Hypothalamus (tissue), 51 donors: Measurements from ENCODE around the gene CACNG5.

Source experiments
- DNase-seq, 51 donors: peaks; one replicate each; lab custom pipeline; 2025; lab: John Stamatoyannopoulos, UW

CACNG5 gene

GRCh38 chr17:66834919-66835454 lies at the start of gene CACNG5:
Gene CACNG5, plus strand, starts transcription at chr17:66835117. Its CDS starts 42,216 bp downstream, at chr17:66877333.
- DNase-seq, result peak in 1 of 51 donors; percentile 12

DNA sequence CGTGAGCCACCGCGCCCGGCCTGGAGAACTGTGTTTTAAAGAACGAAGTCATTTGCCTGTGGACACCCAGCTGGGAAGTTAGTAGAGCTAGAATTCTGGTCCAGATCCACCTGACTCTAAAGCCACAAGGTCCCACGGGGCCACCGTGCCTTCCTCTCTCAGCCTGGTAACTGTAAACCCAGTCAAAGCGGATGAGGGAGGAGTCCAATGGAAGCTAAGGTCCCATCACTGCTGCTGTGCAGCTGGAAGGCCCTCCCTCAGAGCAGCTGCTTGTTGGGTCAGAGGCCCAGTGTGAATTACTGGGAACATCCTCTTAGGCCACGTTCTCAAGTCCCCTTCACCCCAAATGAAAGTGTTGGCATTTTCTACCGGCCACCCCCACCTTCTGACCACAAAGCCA lies 48.8 kb upstream of the CACNG5 start:
- DNase-seq, result no peak

GRCh38 chr17:66787914-66788313 lies 47.0 kb upstream of the CACNG5 start:
- DNase-seq, result no peak

DNA sequence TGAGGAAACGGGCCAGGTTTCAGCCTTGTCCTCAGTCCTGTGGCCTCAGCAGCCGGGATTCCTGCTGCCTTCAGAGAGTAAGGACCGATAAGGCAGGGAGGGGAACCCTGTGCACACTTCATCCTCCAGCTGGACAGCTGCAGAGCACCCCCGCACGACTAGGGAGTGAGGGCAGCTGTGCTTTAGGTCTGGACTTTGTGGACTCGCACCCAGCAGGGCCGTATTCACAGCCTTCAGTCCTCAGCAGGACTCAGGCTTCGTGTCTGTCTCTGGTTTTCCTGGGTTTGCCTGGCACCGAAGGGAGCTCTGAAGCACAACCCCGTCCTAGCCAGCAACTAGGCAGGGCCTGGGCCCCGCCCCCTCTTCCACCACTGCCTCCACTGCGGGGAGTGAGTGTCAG lies 45.8 kb upstream of the CACNG5 start:
- DNase-seq, result no peak

DNA sequence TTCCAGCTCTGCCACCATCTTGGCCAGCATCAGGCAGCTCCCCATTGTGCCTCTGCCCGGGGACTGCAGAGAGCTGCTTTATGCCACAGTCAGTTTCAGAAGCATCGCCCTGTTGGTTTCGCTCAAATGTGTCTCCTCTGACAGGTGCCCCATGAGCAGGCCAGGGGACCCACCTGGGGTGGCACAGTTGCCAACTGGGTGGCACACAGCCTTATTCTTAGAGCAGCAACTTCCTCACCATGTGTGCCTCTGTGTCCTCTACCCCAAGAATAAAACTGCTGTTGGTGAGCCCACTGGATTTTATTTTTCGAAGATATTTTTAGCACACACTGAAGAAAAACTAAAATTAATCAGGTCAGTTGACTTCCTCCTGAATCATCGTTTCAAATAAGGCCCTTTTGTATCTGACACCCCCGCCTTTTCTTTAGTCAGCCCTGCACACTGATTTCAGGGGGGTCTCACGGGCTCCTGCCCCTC lies 44.9 kb upstream of the CACNG5 start:
- DNase-seq, result peak in 2 of 51 donors; percentile 6 to 13

DNA sequence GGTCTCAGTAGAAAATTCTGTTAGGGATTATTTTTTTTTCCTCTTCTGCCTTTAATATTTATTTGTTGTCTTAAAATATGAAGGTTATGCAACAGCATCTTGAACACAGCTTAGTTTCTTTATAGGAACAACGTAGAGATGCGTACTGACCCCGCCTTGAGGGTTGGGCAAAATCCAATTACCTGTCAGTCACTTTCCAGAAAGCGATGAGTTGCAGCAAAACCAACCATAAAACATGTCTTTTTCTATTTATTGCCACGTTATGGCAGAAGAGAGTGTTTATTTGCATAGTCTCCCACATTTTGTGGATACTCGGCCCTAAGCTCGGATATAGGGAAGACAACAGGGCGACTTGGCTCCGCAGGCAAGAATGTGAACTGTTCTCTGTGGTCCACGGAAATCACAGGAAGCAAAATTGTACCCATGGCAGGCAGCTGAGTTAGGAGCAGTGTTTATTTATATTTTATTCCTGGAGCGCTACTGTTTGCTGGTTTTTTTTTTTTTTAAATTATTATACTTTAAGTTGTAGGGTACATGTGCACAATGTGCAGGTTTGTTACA lies 44.3 kb upstream of the CACNG5 start:
- no peak for DNase-seq

DNA sequence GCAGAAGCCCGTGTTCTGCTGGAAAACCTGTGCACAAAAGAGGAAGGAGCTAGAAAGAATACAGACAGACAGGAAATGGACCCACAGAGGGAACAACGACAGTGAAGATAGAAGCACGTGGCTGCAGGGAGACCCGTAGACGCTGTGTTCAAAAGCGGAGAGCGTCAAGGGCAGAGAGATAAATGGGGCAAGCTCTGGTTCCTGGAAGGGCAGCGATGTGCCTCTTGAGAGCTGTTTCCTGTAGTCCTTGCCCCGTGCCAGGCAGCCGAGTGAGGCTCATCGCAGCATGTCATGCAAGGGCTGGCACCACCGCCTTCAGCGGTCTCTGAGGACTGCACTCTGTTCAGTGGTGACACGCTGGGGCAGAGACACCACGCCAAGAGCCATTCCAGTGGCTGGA lies 43.6 kb upstream of the CACNG5 start:
- peak in 28 of 51 donors; percentile 15 to 76 (median 32) for DNase-seq

DNA sequence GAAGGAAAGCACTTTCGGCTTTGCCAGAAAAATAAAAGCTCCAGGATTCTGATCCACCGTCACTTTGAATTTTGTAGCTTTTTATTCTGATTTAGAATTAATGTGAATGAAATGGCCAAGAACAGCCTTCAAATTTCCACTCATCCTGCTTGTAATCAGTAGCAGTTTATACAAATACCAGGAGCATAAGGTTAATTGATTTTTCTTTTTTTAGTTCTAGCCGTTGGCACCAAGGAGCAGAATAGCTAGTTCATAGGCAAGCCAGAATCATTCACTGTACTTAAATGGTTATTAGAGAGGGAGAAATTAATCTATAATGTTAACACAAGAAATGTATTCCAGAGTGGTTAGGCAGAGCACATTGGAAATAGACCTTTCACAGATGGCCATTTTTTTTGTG lies 41.1 kb upstream of the CACNG5 start:
- DNase-seq, result no peak

DNA sequence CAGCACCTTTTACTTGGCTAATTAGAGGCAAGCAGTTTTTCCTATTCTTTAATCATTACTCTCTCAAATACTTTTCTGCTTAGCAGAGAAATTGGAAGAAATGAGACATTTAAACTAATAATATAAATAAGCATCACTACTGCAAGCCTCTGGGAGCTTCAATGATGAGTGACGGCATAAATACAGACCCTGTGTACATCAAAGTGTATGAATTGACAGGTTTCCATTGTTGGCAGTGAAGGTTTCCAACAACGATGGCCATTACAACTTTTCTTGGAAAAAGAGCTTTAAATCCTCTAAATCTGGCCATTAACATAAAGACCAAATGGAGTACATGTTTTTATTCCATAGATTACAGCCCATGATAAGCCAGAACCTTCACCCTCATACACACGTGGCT lies 39.4 kb upstream of the CACNG5 start:
- no peak for DNase-seq

DNA sequence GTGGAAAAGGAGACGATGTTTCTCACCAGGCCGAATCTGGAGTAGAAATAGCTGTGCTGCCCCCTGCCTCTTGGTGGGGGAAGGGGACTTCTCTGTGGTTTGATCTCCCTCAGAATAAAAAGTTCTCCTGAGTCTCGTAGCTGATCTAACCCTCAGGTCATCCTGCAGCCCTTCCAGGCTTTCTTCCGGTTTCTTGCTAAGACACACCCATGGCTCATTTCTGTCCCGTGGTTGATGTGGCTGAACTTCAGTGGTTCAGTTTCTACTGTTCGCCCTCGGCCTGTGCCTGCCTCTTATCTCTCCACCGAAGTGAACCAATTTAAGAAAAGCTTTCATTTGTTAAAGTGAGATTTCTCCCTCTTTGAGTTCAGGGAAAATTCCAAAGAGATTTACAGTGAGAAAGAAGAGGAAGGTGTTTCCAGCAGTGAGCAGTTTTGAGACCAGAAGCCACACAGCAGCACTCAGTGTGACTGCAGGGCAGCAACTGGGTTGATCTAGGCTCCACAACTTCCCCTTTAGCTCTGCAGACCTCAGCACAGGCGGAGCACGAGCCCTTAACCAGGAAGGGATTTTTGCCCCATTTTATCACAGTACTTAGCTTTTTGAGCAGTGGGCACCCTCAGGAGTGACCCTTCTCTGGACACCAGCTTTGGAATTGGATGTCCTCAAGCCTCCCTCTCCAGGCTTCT lies 34.9 kb upstream of the CACNG5 start:
- DNase-seq, result no peak

DNA sequence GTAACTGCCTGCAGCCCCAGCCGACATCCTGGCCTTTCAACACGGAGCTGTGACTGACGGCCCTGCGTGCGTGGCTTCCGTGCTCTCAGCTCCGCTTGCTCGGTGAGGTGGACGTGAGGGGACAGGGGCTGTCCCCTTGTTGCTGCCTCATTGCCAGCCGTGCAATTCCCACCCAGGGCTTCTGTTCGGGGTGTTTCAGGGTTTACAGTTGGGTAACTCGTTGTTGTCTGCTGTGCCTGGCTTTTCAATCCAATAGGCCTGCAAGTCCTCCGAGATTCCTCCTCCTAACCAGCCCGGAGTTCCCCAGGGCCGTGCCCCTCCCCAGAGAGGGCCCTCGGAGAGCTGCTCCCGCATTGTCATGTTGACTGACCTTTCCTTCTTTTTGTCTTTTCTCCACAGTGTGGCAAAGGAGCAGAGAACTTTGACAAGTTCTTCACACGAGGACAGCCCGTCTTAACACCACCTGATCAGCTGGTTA lies 31.4 kb upstream of the CACNG5 start:
- DNase-seq, result no peak

DNA sequence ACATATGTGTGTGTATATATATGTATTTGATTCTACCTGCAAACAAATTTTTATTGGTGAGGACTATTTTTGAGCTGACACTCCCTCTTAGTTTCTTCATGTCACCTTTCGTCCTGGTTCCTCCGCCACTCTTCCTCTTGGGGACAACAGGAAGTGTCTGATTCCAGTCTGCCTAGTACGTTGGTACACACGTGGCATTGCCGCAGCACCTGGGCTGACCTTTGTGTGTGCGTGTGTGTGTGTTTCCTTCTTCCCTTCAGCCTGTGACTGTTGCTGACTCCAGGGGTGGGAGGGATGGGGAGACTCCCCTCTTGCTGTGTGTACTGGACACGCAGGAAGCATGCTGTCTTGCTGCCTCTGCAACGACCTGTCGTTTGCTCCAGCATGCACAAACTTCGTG lies 29.4 kb upstream of the CACNG5 start:
- no peak for DNase-seq

GRCh38 chr17:66807182-66807581 lies 27.7 kb upstream of the CACNG5 start:
- DNase-seq, result no peak

GRCh38 chr17:66809408-66809807 lies 25.5 kb upstream of the CACNG5 start:
- DNase-seq, result no peak

GRCh38 chr17:66810951-66811682 lies 23.8 kb upstream of the CACNG5 start:
- no peak for DNase-seq

- no peak for DNase-seq
Observed at GRCh38 chr17:66811683-66812054, 23.2 kb upstream of the CACNG5 start.

DNA sequence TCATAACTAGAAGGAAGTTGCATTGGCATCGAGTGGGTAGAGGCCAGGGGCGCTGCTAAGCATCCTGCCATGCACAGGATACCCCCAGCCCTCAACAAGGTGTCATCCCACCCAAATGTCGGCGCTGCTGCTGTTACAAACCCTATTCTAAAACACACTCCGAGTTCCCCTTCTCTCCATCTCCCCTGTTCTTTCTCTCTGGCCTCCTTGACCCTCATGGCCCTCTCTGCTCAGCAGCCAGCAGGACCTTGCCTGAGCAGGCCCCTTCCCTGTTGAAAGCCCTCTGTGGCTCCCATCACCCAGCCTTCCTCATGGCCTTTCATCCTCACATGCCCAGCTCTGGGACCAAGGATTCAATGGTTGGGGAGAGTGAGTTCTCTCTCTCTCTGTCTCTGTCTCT lies 22.3 kb upstream of the CACNG5 start:
- DNase-seq, result no peak

DNA sequence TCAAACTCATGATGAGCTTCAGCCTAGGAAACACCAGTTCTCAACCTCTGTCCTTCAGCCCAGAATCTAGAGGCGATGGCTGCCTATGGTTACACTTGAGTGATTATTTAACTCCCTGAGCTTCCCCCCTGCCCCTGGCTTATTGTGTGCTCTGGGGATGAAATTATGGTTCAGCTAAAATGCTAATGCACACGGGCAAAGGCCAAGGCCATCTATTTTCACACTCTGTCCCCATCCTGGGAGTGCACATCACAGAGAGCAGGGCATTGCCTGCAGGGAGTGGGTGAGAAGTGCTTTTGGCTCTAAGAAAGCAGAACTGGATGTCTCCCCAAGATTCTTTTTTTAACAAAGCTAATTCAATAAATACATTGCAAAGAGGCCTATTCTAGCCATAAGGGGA lies 21.6 kb upstream of the CACNG5 start:
- DNase-seq, result no peak

DNA sequence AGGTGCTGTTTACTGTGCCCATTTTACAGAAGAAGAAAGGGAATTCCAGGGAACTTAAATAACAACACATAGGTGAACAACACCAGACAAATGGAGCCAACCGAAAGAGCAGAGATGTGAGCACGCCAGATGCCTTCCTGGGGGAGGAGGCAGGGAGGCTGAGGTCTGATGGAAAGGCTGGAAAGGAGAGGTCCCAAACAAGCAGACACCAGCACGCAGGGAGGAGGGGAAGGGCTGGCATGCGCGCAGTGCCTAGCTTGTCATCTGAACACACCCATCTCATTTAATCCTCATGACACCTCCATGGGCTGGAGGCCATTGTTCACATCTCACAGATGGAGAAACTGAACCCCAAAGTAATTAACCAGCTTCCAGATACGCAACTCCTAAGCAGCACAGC lies 20.9 kb upstream of the CACNG5 start:
- no peak for DNase-seq

DNA sequence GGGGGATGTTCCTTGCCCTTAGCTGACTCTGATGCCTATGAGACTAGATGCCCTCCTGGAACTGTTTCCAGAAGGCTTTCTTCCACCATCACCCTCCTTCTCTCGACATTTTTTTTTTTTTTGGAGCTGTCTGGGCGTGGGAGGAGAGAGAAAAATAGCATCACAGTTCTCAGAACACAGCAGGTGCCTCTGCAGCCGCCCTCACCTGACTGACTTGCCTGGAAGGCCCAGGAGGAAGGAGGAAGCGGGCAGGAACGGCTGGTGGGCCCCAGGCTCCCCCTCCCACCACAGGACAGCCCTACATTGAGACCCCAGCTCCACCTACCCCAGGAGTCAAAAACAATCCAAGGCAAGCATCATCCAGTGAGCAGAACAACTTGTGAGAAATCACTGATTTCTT lies 20.3 kb upstream of the CACNG5 start:
- DNase-seq, result no peak

GRCh38 chr17:66817750-66818149 lies 17.2 kb upstream of the CACNG5 start:
- no peak for DNase-seq

DNA sequence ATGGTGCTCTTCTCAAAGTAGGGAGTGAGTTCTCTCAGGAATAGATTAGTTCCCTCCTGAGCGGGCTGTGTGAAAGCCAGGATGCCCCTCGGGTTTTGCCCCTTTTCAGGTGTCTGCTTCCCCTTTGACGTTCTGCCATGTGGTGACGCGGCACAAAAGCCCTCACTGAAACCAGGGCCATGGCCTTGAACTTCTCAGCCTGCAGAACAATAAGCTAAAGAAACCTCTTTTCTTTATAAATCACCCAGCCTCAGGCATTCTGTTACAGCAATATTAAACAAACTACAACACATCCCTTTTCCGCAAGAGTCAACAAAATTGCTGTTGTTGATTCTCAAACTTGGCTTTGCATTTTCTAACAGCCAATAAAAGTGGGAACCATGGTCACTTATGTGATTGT lies 15.5 kb upstream of the CACNG5 start:
- DNase-seq, result no peak
